Prostate gland (tissue), 2 donors: ENCODE measurements around the gene PCDHGB5. TPM values are rescaled to one million over a fixed set of nuclear protein-coding genes. Genes with fewer than 3 reads are reported as not detected.

Source experiments
- total RNA-seq, 2 donors: library from RNA; depleted of rRNA; stranded (reverse); fragments of >200 nt; gene quantifications; one replicate each; pipeline ENCODE4 v1.1.0, GENCODE V29; 2016

Gene PCDHGB5
- total RNA-seq, 2 donors from 2014 or later = 7.9 to 24.5 TPM

Other genes starting within 250 kb of the PCDHGB5 start
- 1 to 10 TPM in 1 of 2 donors, under 1 TPM in 1; 0.87 to 2.6 TPM for gene PCDHB6, start 247.9 kb upstream of the PCDHGB5 start, total RNA-seq
- 1 to 10 TPM; 1.2 to 1.9 TPM for gene PCDHB7, start 225.3 kb upstream of the PCDHGB5 start, total RNA-seq
- gene PCDHB8, start 220.2 kb upstream of the PCDHGB5 start, total RNA-seq = 1 to 10 TPM in 1 of 2 donors, under 1 TPM in 1; 0.23 to 2.6 TPM
- 1 to 10 TPM in 1 of 2 donors, under 1 TPM in 1; 0.18 to 4.4 TPM for gene PCDHB16, start 215.6 kb upstream of the PCDHGB5 start, total RNA-seq
- 1 to 10 TPM; 1.0 to 4.2 TPM for gene PCDHB9, start 210.8 kb upstream of the PCDHGB5 start, total RNA-seq
- gene PCDHB10, start 205.6 kb upstream of the PCDHGB5 start, total RNA-seq = 1 to 10 TPM in 1 of 2 donors, under 1 TPM in 1; 0.96 to 3.5 TPM
- gene PCDHB11, start 198.3 kb upstream of the PCDHGB5 start, total RNA-seq = 1 to 10 TPM in 1 of 2 donors, under 1 TPM in 1; 0.41 to 2.6 TPM
- gene PCDHB12, start 189.2 kb upstream of the PCDHGB5 start, total RNA-seq = 1 to 10 TPM in 1 of 2 donors, under 1 TPM in 1; 0.32 to 4.3 TPM
- gene PCDHB13, start 184.0 kb upstream of the PCDHGB5 start, total RNA-seq = 1 to 10 TPM; 4.0 to 6.5 TPM
- 1 to 10 TPM; 4.6 to 6.7 TPM for gene PCDHB14, start 174.6 kb upstream of the PCDHGB5 start, total RNA-seq
- 10 to 100 TPM in 1 of 2 donors, under 1 TPM in 1; 0.82 to 12.4 TPM for gene PCDHB15, start 152.6 kb upstream of the PCDHGB5 start, total RNA-seq
- 1 to 10 TPM in 1 of 2 donors, under 1 TPM in 1; 0.23 to 4.4 TPM for gene SLC25A2, start 93.9 kb upstream of the PCDHGB5 start, total RNA-seq
- 10 to 100 TPM; 59.3 to 85.9 TPM for gene TAF7, start 77.2 kb upstream of the PCDHGB5 start, total RNA-seq
- 1 to 10 TPM in 1 of 2 donors, under 1 TPM in 1; 0.64 to 4.8 TPM for gene PCDHGA1, start 67.4 kb upstream of the PCDHGB5 start, total RNA-seq
- gene PCDHGA2, start 59.2 kb upstream of the PCDHGB5 start, total RNA-seq = 10 to 100 TPM in 1 of 2 donors, 1 to 10 TPM in 1; 2.4 to 19.7 TPM
- gene PCDHGA3, start 54.1 kb upstream of the PCDHGB5 start, total RNA-seq = 10 to 100 TPM in 1 of 2 donors, 1 to 10 TPM in 1; 1.3 to 18.2 TPM
- gene PCDHGB1, start 47.8 kb upstream of the PCDHGB5 start, total RNA-seq = 1 to 10 TPM; 3.9 to 6.5 TPM
- gene PCDHGA4, start 42.9 kb upstream of the PCDHGB5 start, total RNA-seq = 10 to 100 TPM in 1 of 2 donors, 1 to 10 TPM in 1; 2.5 to 10.5 TPM
- 10 to 100 TPM in 1 of 2 donors, 1 to 10 TPM in 1; 5.3 to 10.5 TPM for gene PCDHGB2, start 38.0 kb upstream of the PCDHGB5 start, total RNA-seq
- 1 to 10 TPM; 4.1 to 4.8 TPM for gene PCDHGA5, start 33.8 kb upstream of the PCDHGB5 start, total RNA-seq
- gene PCDHGB3, start 27.7 kb upstream of the PCDHGB5 start, total RNA-seq = 1 to 10 TPM; 3.1 to 7.7 TPM
- 1 to 10 TPM; 2.0 to 8.4 TPM for gene PCDHGA6, start 24.1 kb upstream of the PCDHGB5 start, total RNA-seq
- 1 to 10 TPM; 4.1 to 8.2 TPM for gene PCDHGA7, start 15.2 kb upstream of the PCDHGB5 start, total RNA-seq
- gene PCDHGB4, start 10.2 kb upstream of the PCDHGB5 start, total RNA-seq = 1 to 10 TPM; 6.7 to 9.9 TPM
- 1 to 10 TPM; 1.1 to 4.2 TPM for gene PCDHGA8, start 5.3 kb upstream of the PCDHGB5 start, total RNA-seq
- gene PCDHGA9, start 4.8 kb downstream of the PCDHGB5 start, total RNA-seq = 1 to 10 TPM; 3.9 to 7.7 TPM
- gene PCDHGB6, start 10.1 kb downstream of the PCDHGB5 start, total RNA-seq = 10 to 100 TPM in 1 of 2 donors, 1 to 10 TPM in 1; 5.2 to 11.0 TPM
- gene PCDHGA10, start 15.0 kb downstream of the PCDHGB5 start, total RNA-seq = 10 to 100 TPM in 1 of 2 donors, 1 to 10 TPM in 1; 6.7 to 11.1 TPM
- gene PCDHGB7, start 19.7 kb downstream of the PCDHGB5 start, total RNA-seq = 10 to 100 TPM in 1 of 2 donors, 1 to 10 TPM in 1; 7.0 to 14.6 TPM
- 1 to 10 TPM; 2.9 to 3.4 TPM for gene PCDHGA11, start 23.1 kb downstream of the PCDHGB5 start, total RNA-seq
- gene PCDHGA12, start 32.6 kb downstream of the PCDHGB5 start, total RNA-seq = 1 to 10 TPM; 3.8 to 6.8 TPM
- 10 to 100 TPM; 27.6 to 55.3 TPM for gene PCDHGC3, start 78.0 kb downstream of the PCDHGB5 start, total RNA-seq
- 1 to 10 TPM; 3.8 to 4.1 TPM for gene PCDHGC4, start 87.1 kb downstream of the PCDHGB5 start, total RNA-seq
- gene PCDHGC5, start 91.1 kb downstream of the PCDHGB5 start, total RNA-seq = 1 to 10 TPM in 1 of 2 donors, under 1 TPM in 1; 0.96 to 2.7 TPM
- 10 to 100 TPM; 34.8 to 57.7 TPM for gene DIAPH1, start 221.1 kb downstream of the PCDHGB5 start, total RNA-seq
- gene HDAC3, start 238.9 kb downstream of the PCDHGB5 start, total RNA-seq = 10 to 100 TPM; 54.9 to 74.6 TPM
- gene RELL2, start 239.1 kb downstream of the PCDHGB5 start, total RNA-seq = 1 to 10 TPM; 3.9 to 7.2 TPM